ENCODE data around the gene MRPS27.
"Not testable (repeated sequence)": the region's sequence is repeated elsewhere in the genome, so short reads cannot be mapped to it uniquely, and the experiment has no call there.

The MRPS27 gene

GRCh38 chr5:72172786-72173185, 147.3 kb downstream of the MRPS27 start:
- Mint-ChIP-seq H3K27me3 (peaks cover 11 to 40% of the 10 kb centered on the region in 2 donors), H3K27ac (no peak overlapping the region), H3K9me3 (no peaks in the 10 kb centered on the region), H3K4me3 (no peak overlapping the region), H3K36me3 (no peaks in the 10 kb centered on the region), H3K4me1 (no peaks in the 10 kb centered on the region)
- no peak for ATAC-seq (replicated peaks)
- DNase-seq = no peak

- Mint-ChIP-seq H3K9me3 (no peaks in the 10 kb centered on the region), H3K4me3 (no peak overlapping the region), H3K27ac (no peak overlapping the region), H3K4me1 (no peaks in the 10 kb centered on the region), H3K27me3 (peaks cover 12 to 48% of the 10 kb centered on the region in 2 donors), H3K36me3 (no peaks in the 10 kb centered on the region)
- no peak for DNase-seq
- peak; percentile 23 to 54 for ATAC-seq (replicated peaks)
These were observed 148.4 kb downstream of the MRPS27 start for GRCh38 chr5:72171667-72172066.

- H3K27me3 Mint-ChIP-seq = peaks cover 16 to 51% of the 10 kb centered on the region in 2 donors
- not testable (repeated sequence) for DNase-seq; H3K36me3 Mint-ChIP-seq; H3K27ac Mint-ChIP-seq; H3K9me3 Mint-ChIP-seq; H3K4me1 Mint-ChIP-seq; H3K4me3 Mint-ChIP-seq; ATAC-seq (replicated peaks)
These were observed 148.9 kb downstream of the MRPS27 start for GRCh38 chr5:72171181-72171580.

DNA sequence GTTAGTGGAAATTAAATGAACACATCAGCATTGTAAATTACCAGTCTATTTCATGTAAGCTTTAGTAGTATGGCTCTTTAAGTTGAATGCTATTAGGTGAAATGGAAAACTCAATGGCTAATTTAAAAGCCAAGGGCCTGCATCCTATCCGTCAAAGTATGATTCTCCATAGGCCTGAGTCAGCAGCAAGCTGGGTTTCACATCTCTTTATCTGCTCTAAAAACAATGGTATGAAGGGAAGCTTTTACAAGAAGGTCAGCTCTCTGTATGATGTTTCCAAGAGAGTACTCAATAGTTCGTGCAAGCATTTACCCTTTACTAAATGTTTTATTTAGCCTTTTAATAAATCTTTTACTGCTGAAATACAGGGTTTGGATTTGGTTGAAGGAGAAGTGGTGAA, 149.9 kb downstream of the MRPS27 start:
- DNase-seq (no peak), ATAC-seq (replicated peaks) (no peak)
- no peak overlapping the region for H3K27ac Mint-ChIP-seq
- H3K4me1 Mint-ChIP-seq = no peaks in the 10 kb centered on the region
- H3K27me3 Mint-ChIP-seq = peaks cover 18 to 46% of the 10 kb centered on the region in 2 donors
- H3K9me3 Mint-ChIP-seq = no peaks in the 10 kb centered on the region
- H3K36me3 Mint-ChIP-seq = no peaks in the 10 kb centered on the region
- no peak overlapping the region for H3K4me3 Mint-ChIP-seq

Data from stimulated activated naive B cell treated with anti-CD40 and anti-IgM and Interleukin-4, amounts not matched to agents 10 μg/mL and 1 μg/mL and 100 μg/mL, for 72 hours (primary cell).